Measurements from ENCODE around the gene LMO3.

Gene LMO3

GRCh38 chr12:16599081-16599480 lies 6.9 kb downstream of the LMO3 start:
- FAIRE-seq: no peak

- FAIRE-seq: no peak
Measured at GRCh38 chr12:16594797-16595196, 11.2 kb downstream of the LMO3 start.

- no peak for FAIRE-seq
Measured at GRCh38 chr12:16593546-16593945, 12.4 kb downstream of the LMO3 start.

- no peak for FAIRE-seq
Measured at GRCh38 chr12:16590645-16591044, 15.3 kb downstream of the LMO3 start.

DNA sequence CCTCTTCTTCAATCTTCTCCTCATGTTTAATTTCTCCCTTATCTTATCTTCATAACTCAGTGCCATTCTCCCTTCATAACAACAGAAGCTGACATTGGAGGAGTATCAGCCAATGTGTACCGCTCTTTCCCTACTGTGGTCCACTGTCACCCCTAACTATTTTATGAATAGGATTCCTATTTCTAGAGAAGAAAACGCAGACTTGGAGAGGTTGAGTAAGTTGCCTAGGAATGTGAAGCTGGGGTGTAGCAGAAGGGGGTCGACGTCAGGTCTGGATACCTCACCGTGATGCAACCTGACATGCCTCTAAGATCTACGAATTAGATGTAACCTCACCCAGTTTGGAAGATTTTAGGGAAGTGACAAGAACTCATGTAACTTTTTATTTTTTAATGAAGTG lies 17.1 kb downstream of the LMO3 start:
- FAIRE-seq: no peak

- no peak for FAIRE-seq
Measured at GRCh38 chr12:16587514-16587913, 18.4 kb downstream of the LMO3 start.

GRCh38 chr12:16587110-16587453 lies 18.9 kb downstream of the LMO3 start:
- FAIRE-seq: no peak

- FAIRE-seq: no peak
Measured at GRCh38 chr12:16586350-16587109, 19.4 kb downstream of the LMO3 start.

- FAIRE-seq: no peak
Measured at GRCh38 chr12:16585781-16586180, 20.2 kb downstream of the LMO3 start.

DNA sequence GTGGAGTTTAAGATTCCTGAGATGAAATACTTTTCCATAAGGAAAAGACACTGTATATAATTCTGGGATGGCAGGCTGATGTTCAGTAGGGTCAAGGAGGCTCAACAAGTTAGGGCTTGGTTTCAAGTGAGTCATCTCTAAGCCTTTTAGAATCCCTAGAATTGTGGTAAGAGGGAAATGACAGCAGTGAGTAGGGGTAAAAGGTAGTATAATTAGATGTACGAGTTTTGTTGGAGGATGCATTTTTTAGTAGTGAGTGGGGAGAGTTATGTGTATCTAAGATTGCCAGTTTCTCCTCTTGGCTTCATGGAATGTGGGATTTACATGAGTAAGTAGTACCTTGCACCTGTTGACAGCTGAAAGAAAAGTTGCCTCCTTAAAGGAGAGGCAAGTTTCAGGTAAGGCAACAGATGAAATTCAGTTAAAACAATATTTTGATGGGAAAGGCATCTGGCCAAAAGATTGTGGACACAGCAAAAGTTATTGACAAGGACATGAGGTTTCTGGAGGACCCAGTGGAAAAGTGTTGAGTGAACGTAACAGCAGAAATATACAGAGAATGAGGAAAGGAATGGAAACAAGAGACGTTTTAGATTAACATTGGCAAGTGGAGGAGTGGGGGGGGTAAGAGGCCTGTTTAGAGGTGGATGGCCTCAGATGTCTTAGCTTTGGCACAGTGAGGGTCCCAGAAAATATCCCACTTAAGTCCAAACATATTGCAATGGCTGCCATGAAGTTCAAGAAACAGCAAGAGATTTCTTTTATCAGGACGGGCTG lies 21.8 kb downstream of the LMO3 start:
- no peak for FAIRE-seq

- FAIRE-seq: no peak
Measured at GRCh38 chr12:16581416-16581815, 24.5 kb downstream of the LMO3 start.

DNA sequence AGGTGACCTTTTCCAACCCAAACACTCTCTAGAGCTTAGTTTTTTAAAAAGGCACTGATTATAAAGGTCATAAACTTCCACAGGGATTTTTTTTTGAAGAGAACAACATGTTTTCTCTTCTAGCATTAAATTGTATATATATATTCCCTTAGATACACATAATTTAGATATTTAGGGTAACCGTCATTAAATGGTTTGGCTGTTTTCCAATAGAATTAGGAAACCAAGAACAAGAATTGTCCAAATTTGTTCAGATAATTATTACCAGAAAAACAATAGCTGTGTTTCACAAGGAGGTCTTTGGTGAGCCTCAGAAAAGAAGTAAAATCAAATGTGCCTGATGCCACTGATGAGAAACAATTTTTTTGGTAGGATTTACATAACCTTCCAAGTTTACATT lies 26.9 kb downstream of the LMO3 start:
- no peak for FAIRE-seq

DNA sequence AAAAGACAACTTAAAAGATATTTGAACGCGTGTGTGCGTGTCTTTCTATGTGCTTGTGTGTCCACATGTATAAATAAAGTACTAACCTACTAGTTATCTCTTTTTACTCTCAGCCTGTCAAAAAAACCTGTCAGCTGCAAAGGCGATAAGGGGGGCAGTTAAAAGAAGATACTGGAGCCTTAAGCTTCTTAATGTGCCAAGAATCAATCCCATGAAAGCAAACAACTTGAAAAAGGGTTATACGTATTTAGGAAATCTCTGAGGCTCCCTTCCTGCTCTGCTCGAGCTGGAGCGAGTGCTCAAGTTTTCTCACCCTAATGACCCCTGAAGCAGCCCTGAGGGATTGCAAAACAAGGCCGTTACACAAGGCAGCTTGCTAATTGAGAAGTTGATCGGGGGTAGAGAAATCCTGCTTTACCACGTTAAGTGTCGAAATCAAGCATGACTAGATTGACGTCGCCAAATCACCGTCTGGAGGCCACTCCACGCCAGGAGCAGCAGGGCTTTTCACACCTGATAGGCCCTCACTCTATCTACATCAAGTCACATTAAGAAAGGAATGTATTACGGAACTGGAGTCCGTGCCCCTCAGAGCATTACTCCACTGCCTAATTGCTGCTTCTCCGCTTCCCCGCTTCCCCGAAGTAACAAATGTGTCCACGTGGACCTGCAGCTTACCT lies 32.4 kb downstream of the LMO3 start:
- no peak for FAIRE-seq

- no peak for FAIRE-seq
Measured at GRCh38 chr12:16568873-16569272, 37.1 kb downstream of the LMO3 start.

GRCh38 chr12:16564675-16565074 lies 41.3 kb downstream of the LMO3 start:
- FAIRE-seq: no peak

GRCh38 chr12:16563504-16563903 lies 42.5 kb downstream of the LMO3 start:
- no peak for FAIRE-seq

DNA sequence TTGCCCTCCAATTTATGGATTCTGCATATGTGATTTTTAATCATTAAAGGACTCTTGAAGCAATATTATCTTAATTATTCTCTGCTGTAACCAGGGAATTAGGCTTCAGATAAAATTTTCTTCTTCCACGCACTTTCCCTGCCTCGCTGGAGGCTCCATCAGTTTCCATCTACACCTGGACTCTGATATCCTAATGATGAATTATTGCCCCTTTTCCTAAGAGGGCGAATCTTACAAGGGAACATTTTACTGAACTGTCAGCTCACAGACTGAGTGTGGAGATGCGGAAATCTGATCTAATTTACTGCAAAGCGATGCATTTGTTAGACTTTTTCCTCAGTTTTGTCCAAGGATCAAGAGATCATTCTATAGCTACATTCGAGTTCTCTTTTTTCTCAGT lies 43.0 kb downstream of the LMO3 start:
- no peak for FAIRE-seq

DNA sequence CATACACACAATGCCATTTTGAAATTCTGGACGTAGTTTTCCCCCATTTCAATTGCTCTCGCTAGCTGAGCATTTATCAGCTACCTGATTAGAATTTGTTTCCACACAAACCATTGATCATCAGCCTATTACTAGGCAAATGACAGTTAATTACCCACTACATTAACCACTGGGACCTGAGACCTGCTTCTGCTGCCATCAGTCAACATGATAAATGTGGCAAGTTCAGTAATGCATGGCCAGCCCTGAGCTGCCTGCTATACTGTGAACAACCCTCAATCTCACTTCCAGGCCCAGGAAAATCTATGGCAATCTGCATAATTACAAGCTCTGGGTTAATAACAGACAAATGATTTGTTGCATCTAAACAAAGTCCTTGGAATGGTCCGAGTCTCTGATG lies 43.5 kb downstream of the LMO3 start:
- no peak for FAIRE-seq

DNA sequence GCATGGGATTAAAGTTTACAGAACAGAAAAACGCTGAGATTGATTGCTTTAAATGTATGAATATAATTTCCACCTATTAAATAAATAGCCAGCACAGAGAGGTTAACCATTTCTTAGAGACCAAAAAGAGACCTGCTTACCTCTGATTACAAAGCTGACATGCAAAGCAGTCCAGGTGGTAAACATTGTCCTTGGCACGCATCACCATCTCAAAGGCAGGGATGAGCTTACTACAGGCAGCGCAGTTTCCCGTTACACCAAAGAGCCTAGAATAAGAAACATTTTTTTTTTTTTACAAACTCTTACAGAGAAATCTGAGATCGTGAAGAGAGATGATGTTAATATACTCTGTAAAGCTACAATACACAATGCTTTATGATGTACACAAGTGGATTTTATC lies 45.7 kb downstream of the LMO3 start:
- no peak for FAIRE-seq

- no peak for FAIRE-seq
Measured at GRCh38 chr12:16555630-16556029, 50.3 kb downstream of the LMO3 start.

- no peak for FAIRE-seq
Measured at GRCh38 chr12:16553457-16553856, 52.5 kb downstream of the LMO3 start.

GRCh38 chr12:16552301-16552700 lies 53.7 kb downstream of the LMO3 start:
- FAIRE-seq: no peak

DNA sequence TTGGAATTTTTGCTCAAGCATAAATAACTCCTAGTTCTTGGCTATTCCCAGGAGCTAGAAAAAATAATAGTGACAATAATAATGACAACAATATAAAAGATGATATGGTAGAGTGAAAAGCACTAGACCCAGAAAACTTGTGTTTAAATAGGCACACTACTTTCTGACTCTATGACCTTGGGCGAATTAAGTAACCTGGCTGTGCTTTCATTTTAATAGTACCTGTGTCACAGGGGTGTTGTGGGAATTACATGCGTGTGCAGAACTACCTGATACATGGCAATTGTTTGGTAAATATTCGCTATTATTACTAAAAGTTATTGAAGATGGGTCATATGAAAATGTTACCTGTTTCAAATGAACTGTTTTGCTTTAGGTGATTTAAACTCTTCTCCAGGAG lies 60.1 kb downstream of the LMO3 start:
- no peak for FAIRE-seq

- FAIRE-seq: no peak
Measured at GRCh38 chr12:16542586-16542985, 63.4 kb downstream of the LMO3 start.
